Common myeloid progenitor, CD34-positive (primary cell): ENCODE results near the gene GNAS.

Source experiments
- CTCF ChIA-PET: fragments of 350-600 bp; sonication (Branson Sonifier 250); formaldehyde crosslinking; loops from one replicate; lab custom pipeline; 2021; ENCODE audit warnings: antibody characterized with exemption; lab: Charles Lee
- POLR2A ChIA-PET: fragments of 350-600 bp; sonication (Branson Sonifier 250); formaldehyde crosslinking; loops from one replicate; lab custom pipeline; 2021; ENCODE audit warnings: antibody characterized with exemption; lab: Charles Lee
- DNase-seq, 3 donors: peaks; one replicate each; pipeline versions ENCODE4 v3.0.0 to v3.0.0-alpha.2; 2013
- H3K27ac ChIP-seq, 2 experiments: 1 replicate in 1 of 2; 2 replicates in 1 of 2; pipeline ENCODE4 v1.7.0; 2013; ENCODE audit warnings: inconsistent platforms in 2 of 2, low read length in 2 of 2, mild to moderate bottlenecking in 2 of 2, low read depth in 1 of 2, moderate library complexity in 1 of 2; ENCODE audit not compliant: severe bottlenecking in 2 of 2, insufficient read depth in 1 of 2, poor library complexity in 1 of 2
- H3K27me3 ChIP-seq, 5 experiments: replicated peaks in 2 of 5; 1 replicate in 3 of 5; 2 replicates in 2 of 5; pipeline versions ENCODE4 v1.6.1 to v1.7.0; 2013; ENCODE audit warnings: low read length in 4 of 5, mild to moderate bottlenecking in 2 of 5, moderate library complexity in 2 of 5, inconsistent platforms in 1 of 5; ENCODE audit not compliant: insufficient read depth in 5 of 5, control insufficient read depth in 4 of 5
- H3K36me3 ChIP-seq, 4 experiments: 1 replicate in 2 of 4; 2 replicates in 2 of 4; pipeline versions ENCODE4 v1.6.1 to v1.7.0; 2013; ENCODE audit warnings: low read length in 3 of 4, control low read depth in 1 of 4, mild to moderate bottlenecking in 1 of 4; ENCODE audit not compliant: control insufficient read depth in 4 of 4, insufficient read depth in 4 of 4
- H3K4me1 ChIP-seq, 4 experiments: 1 replicate in 3 of 4; 2 replicates in 1 of 4; pipeline versions ENCODE4 v1.6.1 to v1.7.1; 2013; ENCODE audit warnings: low read length in 3 of 4, mild to moderate bottlenecking in 3 of 4, control low read depth in 1 of 4, inconsistent platforms in 1 of 4, moderate library complexity in 1 of 4; ENCODE audit not compliant: control insufficient read depth in 4 of 4, insufficient read depth in 4 of 4; ENCODE audit errors: control extremely low read depth in 1 of 4
- H3K4me3 ChIP-seq, 7 experiments: 1 replicate in 4 of 7; 2 replicates in 3 of 7; pipeline versions ENCODE4 v1.5.1 to v1.7.0; 2013; ENCODE audit warnings: mild to moderate bottlenecking in 7 of 7, low read length in 6 of 7, moderate library complexity in 6 of 7, inconsistent platforms in 2 of 7, low read depth in 2 of 7, control low read depth in 1 of 7; ENCODE audit not compliant: insufficient read depth in 4 of 7, control insufficient read depth in 1 of 7; ENCODE audit errors: extremely low read depth in 1 of 7
- H3K9me3 ChIP-seq, 5 experiments: 1 replicate in 4 of 5; 2 replicates in 1 of 5; pipeline versions ENCODE4 v1.6.1 to v1.7.1; 2013; ENCODE audit warnings: low read length in 4 of 5, mild to moderate bottlenecking in 2 of 5, inconsistent platforms in 1 of 5, low read depth in 1 of 5, moderate library complexity in 1 of 5; ENCODE audit not compliant: control insufficient read depth in 4 of 5, insufficient read depth in 2 of 5; ENCODE audit errors: control extremely low read depth in 1 of 5
- WGBS: methylation state at CpG from one replicate; pipeline ENCODE4 v1.1.5; 2013; ENCODE audit not compliant: insufficient coverage; 5-methylcytosine and 5-hydroxymethylcytosine counted together

GNAS gene

GRCh38 chr20:58886546-58886945, 34.0 kb downstream of the GNAS start:
- CTCF ChIA-PET: interaction anchor here (0.6 to 2.2 kb wide), 4 partner anchors 11 to 153 kb away, joined by 4 to 8 read pairs (median 5); no protein-coding TSS in a partner anchor
- POLR2A ChIA-PET: no interaction called here
- Histone ChIP-seq H3K4me3 (no peak overlapping the region), H3K27me3 (no peaks in the 10 kb centered on the region), H3K27ac (no peak overlapping the region), H3K4me1 (peaks cover 3 to 18% (median 15%) of the 10 kb centered on the region in 4 experiments), H3K36me3 (no peaks in the 10 kb centered on the region), H3K9me3 (no peaks in the 10 kb centered on the region)
- no peak for DNase-seq

DNA sequence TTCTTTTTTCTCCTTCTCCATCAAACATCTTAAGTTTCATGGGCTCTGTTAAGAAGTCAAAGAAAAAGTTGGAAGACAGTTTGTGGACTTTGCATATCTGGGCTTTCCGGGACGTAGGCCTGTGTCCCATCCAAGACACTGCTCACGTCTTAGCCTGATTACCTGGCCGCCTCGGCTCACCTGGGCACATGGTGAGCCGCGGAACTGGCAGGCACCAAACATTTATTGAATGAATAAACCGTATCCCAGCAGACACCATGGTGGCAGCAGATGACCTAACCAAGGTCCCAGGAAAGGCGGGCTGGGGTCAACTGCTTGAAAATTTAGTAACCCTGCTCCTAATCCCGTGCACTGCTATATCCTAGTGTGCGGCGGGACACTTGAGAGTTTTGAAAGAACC, 35.6 kb downstream of the GNAS start:
- no peak for DNase-seq
- H3K4me3 ChIP-seq: peak overlapping the region; percentile 64 to 85 (median 79)
- H3K9me3 ChIP-seq: no peaks in the 10 kb centered on the region
- ChIA-PET POLR2A (no interaction called here), CTCF (interaction anchor here (2.2 kb wide), 1 partner anchor 13 kb away, joined by 8 read pairs; no protein-coding TSS in a partner anchor)
- peaks cover 3 to 23% (median 18%) of the 10 kb centered on the region in 4 experiments for H3K4me1 ChIP-seq
- H3K27ac ChIP-seq: peak overlapping the region in 1 of 2 experiments; percentile 76
- WGBS: 68% methylated on average over 12 of the region's 12 CpGs
- H3K27me3 ChIP-seq: no peaks in the 10 kb centered on the region
- no peaks in the 10 kb centered on the region for H3K36me3 ChIP-seq

- Histone ChIP-seq H3K27ac (peak overlapping the region in 1 of 2 experiments; percentile 76), H3K36me3 (no peaks in the 10 kb centered on the region), H3K4me3 (peak overlapping the region; percentile 64 to 88 (median 80)), H3K4me1 (peaks cover 9 to 29% (median 24%) of the 10 kb centered on the region in 4 experiments), H3K9me3 (no peaks in the 10 kb centered on the region), H3K27me3 (no peaks in the 10 kb centered on the region)
- ChIA-PET CTCF (no interaction called here), POLR2A (interaction anchor here (0.7 to 1.8 kb wide), 2 partner anchors 143 to 228 kb away, joined by 3 to 11 read pairs; partner anchors contain the start of gene ATP5F1E)
- WGBS: 54% methylated on average over 79 of the region's 101 CpGs
- peak; percentile 83 to 91 (median 91) for DNase-seq
Measured at GRCh38 chr20:58888521-58889333, 36.2 kb downstream of the GNAS start.

DNA sequence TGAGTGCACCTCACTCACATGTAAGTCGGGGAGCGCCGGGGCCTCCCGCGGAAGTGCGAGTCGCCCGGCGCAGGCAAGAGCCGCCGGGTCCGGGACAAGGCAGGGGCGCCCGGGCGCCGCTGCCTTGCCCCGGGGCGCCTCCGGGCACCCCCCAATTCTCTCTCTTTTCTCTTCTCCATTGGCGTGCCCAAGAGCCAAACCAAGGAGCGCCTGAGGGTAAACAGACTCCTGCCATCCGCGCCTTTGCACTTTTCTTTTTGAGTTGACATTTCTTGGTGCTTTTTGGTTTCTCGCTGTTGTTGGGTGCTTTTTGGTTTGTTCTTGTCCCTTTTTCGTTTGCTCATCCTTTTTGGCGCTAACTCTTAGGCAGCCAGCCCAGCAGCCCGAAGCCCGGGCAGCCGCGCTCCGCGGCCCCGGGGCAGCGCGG, 36.8 kb downstream of the GNAS start:
- WGBS: 55% methylated on average over 31 of the region's 35 CpGs
- POLR2A ChIA-PET: interaction anchor here (0.7 to 1.8 kb wide), 2 partner anchors 143 to 228 kb away, joined by 3 to 11 read pairs; partner anchors contain the start of gene ATP5F1E
- no peaks in the 10 kb centered on the region for H3K36me3 ChIP-seq
- DNase-seq: no peak
- H3K27ac ChIP-seq: peak overlapping the region in 1 of 2 experiments; percentile 68
- CTCF ChIA-PET: no interaction called here
- H3K4me1 ChIP-seq: peaks cover 15 to 35% (median 30%) of the 10 kb centered on the region in 4 experiments
- peak overlapping the region; percentile 62 to 88 (median 79) for H3K4me3 ChIP-seq
- H3K27me3 ChIP-seq: no peaks in the 10 kb centered on the region
- no peaks in the 10 kb centered on the region for H3K9me3 ChIP-seq

- CTCF ChIA-PET: interaction anchor here (0.5 kb wide), 1 partner anchor 89 kb away, joined by 3 read pairs; no protein-coding TSS in a partner anchor
- Histone ChIP-seq H3K27me3 (no peaks in the 10 kb centered on the region), H3K4me1 (peaks cover 21 to 42% (median 35%) of the 10 kb centered on the region in 4 experiments), H3K9me3 (no peaks in the 10 kb centered on the region), H3K27ac (peak overlapping the region; percentile 77 to 87), H3K4me3 (peak overlapping the region; percentile 62 to 88 (median 79)), H3K36me3 (no peaks in the 10 kb centered on the region)
- POLR2A ChIA-PET: interaction anchor here (1.8 to 1.9 kb wide), 3 partner anchors 17 to 142 kb away, joined by 9 to 11 read pairs (median 11); partner anchors contain the start of gene ATP5F1E
- no peak for DNase-seq
- WGBS: 30% methylated on average over 75 of the region's 91 CpGs
Measured at GRCh38 chr20:58889798-58890517, 37.4 kb downstream of the GNAS start.

GRCh38 chr20:58890518-58891085, 38.1 kb downstream of the GNAS start:
- Histone ChIP-seq H3K4me3 (peak overlapping the region; percentile 62 to 88 (median 79)), H3K36me3 (peaks cover 0 to 4% (median under 1%) of the 10 kb centered on the region in 4 experiments), H3K4me1 (peaks cover 28 to 48% (median 42%) of the 10 kb centered on the region in 4 experiments), H3K9me3 (no peaks in the 10 kb centered on the region), H3K27me3 (no peaks in the 10 kb centered on the region), H3K27ac (peak overlapping the region; percentile 77 to 87)
- POLR2A ChIA-PET: interaction anchor here (1.9 kb wide), 2 partner anchors 16 to 141 kb away, joined by 9 to 11 read pairs; partner anchors contain the start of gene ATP5F1E
- 0% methylated on average over 45 of the region's 64 CpGs for WGBS
- DNase-seq: peak; percentile 83 to 92 (median 91)
- CTCF ChIA-PET: no interaction called here
